HepG2 (cell line): Measurements from ENCODE around the gene GRM2. TPM values are rescaled to one million over a fixed set of nuclear protein-coding genes. Genes with fewer than 3 reads are reported as not detected.

ENCODE experiments used
- DPF2 ChIP-seq: sonication (generic); formaldehyde crosslinking; IDR thresholded peaks from 2 replicates; pipeline ENCODE4 v1.4.0; 2020; ENCODE audit warnings: mild to moderate bottlenecking, low read depth, missing genetic modification reagents, borderline replicate concordance
- FOXP1 ChIP-seq, 2 experiments: fragments of 450-650 bp in 1 of 2; IDR thresholded peaks; 2 replicates each; pipeline ENCODE4 v1.6.1; 2017 to 2018; ENCODE audit warnings: antibody characterized with exemption in 1 of 2
- HNRNPLL ChIP-seq: fragments of 200-400 bp; formaldehyde crosslinking; IDR thresholded peaks from 2 replicates; pipeline ENCODE4 v1.6.1; 2017; ENCODE audit warnings: mild to moderate bottlenecking, low read depth, low read length; ENCODE audit not compliant: poor library complexity, severe bottlenecking
- LCORL ChIP-seq, 2 experiments: fragments of 450-650 bp in 1 of 2; sonication (generic) in 1 of 2; formaldehyde crosslinking in 1 of 2; IDR thresholded peaks; 2 replicates each; pipeline versions ENCODE4 v1.5.0 to v1.6.1; 2017 to 2020; ENCODE audit warnings: antibody characterized with exemption in 1 of 2, missing genetic modification reagents in 1 of 2
- MEIS2 ChIP-seq: sonication (generic); formaldehyde crosslinking; IDR thresholded peaks from 2 replicates; pipeline ENCODE4 v1.9.0; 2021; ENCODE audit warnings: mild to moderate bottlenecking, missing genetic modification reagents
- NFE2L2 ChIP-seq: fragments of 150-350 bp; IDR thresholded peaks from 2 replicates; pipeline ENCODE4 v1.6.1; 2014; ENCODE audit warnings: low read length
- NFIB ChIP-seq: sonication (generic); formaldehyde crosslinking; IDR thresholded peaks from 2 replicates; pipeline ENCODE4 v1.9.0; 2021; ENCODE audit warnings: missing genetic modification reagents, mild to moderate bottlenecking, borderline replicate concordance
- REPIN1 ChIP-seq: sonication (generic); formaldehyde crosslinking; IDR thresholded peaks from 2 replicates; pipeline ENCODE4 v1.8.0; 2022; ENCODE audit warnings: missing genetic modification reagents, low read depth, mild to moderate bottlenecking, borderline replicate concordance
- SMAD3 ChIP-seq: sonication (generic); formaldehyde crosslinking; IDR thresholded peaks from 2 replicates; pipeline ENCODE4 v1.4.0; 2020; ENCODE audit warnings: missing genetic modification reagents
- SRSF1 ChIP-seq: fragments of 200-400 bp; formaldehyde crosslinking; optimal IDR thresholded peaks from 2 replicates; pipeline ENCODE3; 2017; ENCODE audit warnings: mild to moderate bottlenecking, low read depth, low read length, moderate library complexity
- SRSF9 ChIP-seq: fragments of 200-400 bp; formaldehyde crosslinking; IDR thresholded peaks from 2 replicates; pipeline ENCODE4 v1.6.1; 2018; ENCODE audit warnings: borderline replicate concordance, mild to moderate bottlenecking, low read depth, low read length; ENCODE audit not compliant: insufficient read depth, poor library complexity, severe bottlenecking
- ZNF20 ChIP-seq: sonication (generic); formaldehyde crosslinking; IDR thresholded peaks from 2 replicates; pipeline ENCODE4 v1.4.0; 2020; ENCODE audit warnings: mild to moderate bottlenecking, moderate library complexity, missing genetic modification reagents
- ZNF224 ChIP-seq: sonication (generic); formaldehyde crosslinking; IDR thresholded peaks from 2 replicates; pipeline ENCODE4 v1.5.0; 2020; ENCODE audit warnings: mild to moderate bottlenecking, missing genetic modification reagents
- ZNF33B ChIP-seq: sonication (generic); formaldehyde crosslinking; IDR thresholded peaks from 2 replicates; pipeline ENCODE4 v1.5.1; 2020; ENCODE audit warnings: mild to moderate bottlenecking, missing genetic modification reagents
- ZNF34 ChIP-seq: sonication (generic); formaldehyde crosslinking; IDR thresholded peaks from 2 replicates; pipeline ENCODE4 v1.4.0; 2020; ENCODE audit warnings: mild to moderate bottlenecking, missing genetic modification reagents, borderline replicate concordance
- ZNF382 ChIP-seq: sonication (generic); formaldehyde crosslinking; IDR thresholded peaks from 2 replicates; pipeline ENCODE4 v1.5.0; 2020; ENCODE audit warnings: missing genetic modification reagents, mild to moderate bottlenecking, borderline replicate concordance
- ZNF468 ChIP-seq: sonication (generic); formaldehyde crosslinking; IDR thresholded peaks from 2 replicates; pipeline ENCODE4 v1.8.0; 2022; ENCODE audit warnings: mild to moderate bottlenecking, moderate library complexity, missing genetic modification reagents
- ZNF776 ChIP-seq: sonication (generic); formaldehyde crosslinking; IDR thresholded peaks from 2 replicates; pipeline ENCODE4 v1.4.0; 2020; ENCODE audit warnings: mild to moderate bottlenecking, missing genetic modification reagents
- ZNF792 ChIP-seq: IDR thresholded peaks from 2 replicates; pipeline ENCODE4 v1.6.1; 2016
- ZNF850 ChIP-seq: sonication (generic); formaldehyde crosslinking; conservative IDR thresholded peaks from 2 replicates; pipeline ENCODE4 v1.9.0; 2021; ENCODE audit warnings: mild to moderate bottlenecking, missing genetic modification reagents
- polyA plus RNA-seq, 8 experiments: library from polyadenylated mRNA; depleted of rRNA in 3 of 8; stranded (reverse) in 7 of 8; unstranded in 1 of 8; fragments of >200 nt; fragmentation: Illumina TruSeq in 4 of 8; extraction: Trizol in 4 of 8; gene quantifications; 2 replicates each; pipeline versions ENCODE4 v1.2.1 to v1.2.3, GENCODE V29; 2011 to 2016; ENCODE audit warnings: low read depth in 4 of 8, missing spikeins in 1 of 8, mixed read lengths in 1 of 8; ENCODE audit not compliant: insufficient read depth in 1 of 8
- total RNA-seq, 5 experiments: library from RNA; depleted of rRNA; stranded (reverse); fragments of >200 nt; fragmentation: Illumina TruSeq; extraction: Trizol; gene quantifications; 2 replicates each; pipeline ENCODE4 v1.2.3, GENCODE V29; 2016; ENCODE audit warnings: low read depth in 1 of 5
- TF ChIP-seq, protein P1 (sequence below): sonication (generic); formaldehyde crosslinking; IDR thresholded peaks from 2 replicates; pipeline ENCODE4 v1.4.0; 2020; ENCODE audit warnings: mild to moderate bottlenecking, missing genetic modification reagents
- TF ChIP-seq, protein P2 (sequence below): sonication (generic); formaldehyde crosslinking; IDR thresholded peaks from 2 replicates; pipeline ENCODE4 v1.4.0; 2020; ENCODE audit warnings: missing genetic modification reagents
- TF ChIP-seq, protein P3 (sequence below): sonication (generic); formaldehyde crosslinking; IDR thresholded peaks from 2 replicates; pipeline ENCODE4 v1.8.0; 2022; ENCODE audit warnings: low read depth, missing genetic modification reagents
- TF ChIP-seq, protein P4 (sequence below): sonication (generic); formaldehyde crosslinking; IDR thresholded peaks from 2 replicates; pipeline ENCODE4 v1.8.0; 2022; ENCODE audit warnings: missing genetic modification reagents, low read depth, mild to moderate bottlenecking, borderline replicate concordance

Gene GRM2
- total and polyA plus RNA-seq, 2 of the 13 experiments (the other 11 are each of a cell fraction or from before 2014, with no cell fraction given) = 0.04 to 0.07 TPM

DNA sequence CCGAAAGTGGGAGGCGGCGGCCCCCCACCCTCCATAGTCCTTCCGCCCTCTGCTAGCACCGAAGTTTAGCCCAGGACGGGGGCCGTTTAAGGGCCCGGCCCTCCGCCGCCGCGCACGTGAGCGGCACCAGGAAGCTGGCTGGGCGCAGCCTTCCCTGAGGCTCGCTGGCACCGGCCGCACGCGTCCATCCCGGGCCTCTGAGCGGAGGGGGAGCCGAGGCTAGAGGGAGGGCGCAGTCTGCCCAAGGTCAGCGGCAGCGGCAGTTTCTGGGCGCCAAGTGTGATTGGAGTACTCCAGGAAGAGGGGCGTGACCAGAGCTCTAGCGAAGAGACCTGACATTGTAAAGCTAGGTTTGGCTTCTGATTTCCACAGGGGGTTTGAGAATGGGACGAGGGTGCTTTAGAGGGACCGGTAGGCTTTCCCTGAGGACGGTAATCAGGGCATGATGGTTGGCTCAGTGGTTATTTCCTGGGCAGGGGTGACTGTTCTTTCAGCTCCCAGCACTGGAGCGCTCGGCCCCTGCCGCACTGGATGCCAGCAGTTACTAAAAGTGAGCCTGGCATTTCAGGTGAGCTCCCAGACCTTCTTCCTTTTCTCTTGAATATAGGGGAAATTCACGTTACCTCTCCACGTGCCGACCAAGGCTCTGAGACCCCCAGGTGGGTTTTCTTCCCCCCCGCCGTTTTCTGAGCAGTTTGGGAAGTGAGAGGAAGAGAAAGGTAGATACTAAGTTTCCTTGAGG lies 35.0 kb upstream of the GRM2 start (continued):
- TF ChIP-seq, protein P1, sequence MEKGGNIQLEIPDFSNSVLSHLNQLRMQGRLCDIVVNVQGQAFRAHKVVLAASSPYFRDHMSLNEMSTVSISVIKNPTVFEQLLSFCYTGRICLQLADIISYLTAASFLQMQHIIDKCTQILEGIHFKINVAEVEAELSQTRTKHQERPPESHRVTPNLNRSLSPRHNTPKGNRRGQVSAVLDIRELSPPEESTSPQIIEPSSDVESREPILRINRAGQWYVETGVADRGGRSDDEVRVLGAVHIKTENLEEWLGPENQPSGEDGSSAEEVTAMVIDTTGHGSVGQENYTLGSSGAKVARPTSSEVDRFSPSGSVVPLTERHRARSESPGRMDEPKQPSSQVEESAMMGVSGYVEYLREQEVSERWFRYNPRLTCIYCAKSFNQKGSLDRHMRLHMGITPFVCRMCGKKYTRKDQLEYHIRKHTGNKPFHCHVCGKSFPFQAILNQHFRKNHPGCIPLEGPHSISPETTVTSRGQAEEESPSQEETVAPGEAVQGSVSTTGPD = no peak
- TF ChIP-seq ZNF34 (CRISPR knock-in tag) (peak; percentile 79; the same call in 1 of the 2 replicates), DPF2 (CRISPR knock-in tag) (0 out of 2 replicates have a peak, but pooled peaks have one; percentile 9), ZNF382 (CRISPR knock-in tag) (no peak), NFIB (CRISPR knock-in tag) (no peak), ZNF776 (CRISPR knock-in tag) (no peak), LCORL (IDR thresholded peaks at IDR 0.05) (no peak), LCORL (CRISPR knock-in tag; IDR thresholded peaks at IDR 0.05) (peak; percentile 72), FOXP1 (IDR thresholded peaks at IDR 0.05) (no peak), FOXP1 (CRISPR knock-in tag; IDR thresholded peaks at IDR 0.05) (no peak), ZNF33B (CRISPR knock-in tag) (peak; percentile 87), SMAD3 (no peak), NFE2L2 (no peak), SRSF1 (no peak), ZNF850 (CRISPR knock-in tag) (no peak), ZNF468 (CRISPR knock-in tag) (no peak), REPIN1 (CRISPR knock-in tag) (0 out of 2 replicates have a peak, but pooled peaks have one; percentile 30), ZNF224 (CRISPR knock-in tag) (peak; percentile 91; the same call in 1 of the 2 replicates), HNRNPLL (no peak), MEIS2 (CRISPR knock-in tag) (no peak), ZNF20 (CRISPR knock-in tag) (no peak), SRSF9 (no peak), ZNF792 (CRISPR knock-in tag) (no peak)
- TF ChIP-seq, protein P2, sequence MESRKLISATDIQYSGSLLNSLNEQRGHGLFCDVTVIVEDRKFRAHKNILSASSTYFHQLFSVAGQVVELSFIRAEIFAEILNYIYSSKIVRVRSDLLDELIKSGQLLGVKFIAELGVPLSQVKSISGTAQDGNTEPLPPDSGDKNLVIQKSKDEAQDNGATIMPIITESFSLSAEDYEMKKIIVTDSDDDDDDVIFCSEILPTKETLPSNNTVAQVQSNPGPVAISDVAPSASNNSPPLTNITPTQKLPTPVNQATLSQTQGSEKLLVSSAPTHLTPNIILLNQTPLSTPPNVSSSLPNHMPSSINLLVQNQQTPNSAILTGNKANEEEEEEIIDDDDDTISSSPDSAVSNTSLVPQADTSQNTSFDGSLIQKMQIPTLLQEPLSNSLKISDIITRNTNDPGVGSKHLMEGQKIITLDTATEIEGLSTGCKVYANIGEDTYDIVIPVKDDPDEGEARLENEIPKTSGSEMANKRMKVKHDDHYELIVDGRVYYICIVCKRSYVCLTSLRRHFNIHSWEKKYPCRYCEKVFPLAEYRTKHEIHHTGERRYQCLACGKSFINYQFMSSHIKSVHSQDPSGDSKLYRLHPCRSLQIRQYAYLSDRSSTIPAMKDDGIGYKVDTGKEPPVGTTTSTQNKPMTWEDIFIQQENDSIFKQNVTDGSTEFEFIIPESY (CRISPR knock-in tag) = no peak
- TF ChIP-seq, protein P3, sequence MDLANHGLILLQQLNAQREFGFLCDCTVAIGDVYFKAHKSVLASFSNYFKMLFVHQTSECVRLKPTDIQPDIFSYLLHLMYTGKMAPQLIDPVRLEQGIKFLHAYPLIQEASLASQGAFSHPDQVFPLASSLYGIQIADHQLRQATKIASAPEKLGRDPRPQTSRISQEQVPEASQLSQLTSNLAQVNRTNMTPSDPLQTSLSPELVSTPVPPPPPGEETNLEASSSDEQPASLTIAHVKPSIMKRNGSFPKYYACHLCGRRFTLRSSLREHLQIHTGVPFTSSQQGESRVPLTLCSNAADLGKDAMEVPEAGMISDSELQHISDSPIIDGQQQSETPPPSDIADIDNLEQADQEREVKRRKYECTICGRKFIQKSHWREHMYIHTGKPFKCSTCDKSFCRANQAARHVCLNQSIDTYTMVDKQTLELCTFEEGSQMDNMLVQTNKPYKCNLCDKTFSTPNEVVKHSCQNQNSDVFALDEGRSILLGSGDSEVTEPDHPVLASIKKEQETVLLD (CRISPR knock-in tag) = no peak; the same call in 1 of the 2 replicates
- TF ChIP-seq, protein P4, sequence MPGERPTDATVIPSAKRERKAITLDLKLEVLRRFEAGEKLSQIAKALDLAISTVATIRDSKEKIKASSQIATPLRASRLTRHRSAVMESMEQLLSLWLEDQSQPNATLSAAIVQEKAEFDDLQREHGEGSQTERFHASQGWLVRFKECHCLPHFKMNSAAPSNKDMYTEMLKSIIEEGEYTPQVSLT (CRISPR knock-in tag) = no peak
